Measurements from ENCODE around the gene TNFRSF4. TPM values are rescaled to one million over a fixed set of nuclear protein-coding genes. Genes with fewer than 3 reads are reported as not detected.
"Not testable (repeated sequence)": the region's sequence is repeated elsewhere in the genome, so short reads cannot be mapped to it uniquely, and the experiment has no call there.

TNFRSF4 gene
- polyA plus RNA-seq, 1 donor = 1.1 TPM

DNA sequence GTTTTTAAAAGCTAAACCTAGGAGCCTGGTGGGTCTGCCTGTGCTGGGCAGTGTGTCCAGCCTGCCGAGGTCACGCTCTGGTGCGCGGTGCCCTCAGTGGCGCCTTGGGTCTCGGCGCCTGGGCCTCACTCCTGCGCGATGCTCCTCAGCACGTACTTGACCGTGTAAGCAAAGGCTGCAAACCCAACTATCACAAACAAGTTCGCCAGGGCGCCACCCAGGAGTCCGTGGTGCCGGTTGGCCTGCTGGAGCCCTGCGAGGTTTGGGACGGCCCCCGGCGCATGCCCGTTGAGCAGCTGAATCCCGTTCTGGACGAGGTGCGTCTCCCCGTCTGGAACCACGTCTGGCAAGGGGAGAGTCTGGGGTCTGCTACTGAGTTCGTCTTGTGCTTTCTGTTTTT, 41.1 kb upstream of the TNFRSF4 start:
- Histone ChIP-seq H3K9me3 (ENCODE audit: control insufficient read depth, low read depth, low read length) (peaks cover 7% of the 10 kb centered on the region), H3K4me1 (ENCODE audit: control insufficient read depth, insufficient read depth, low read length) (no peaks in the 10 kb centered on the region), H3K27me3 (ENCODE audit: control insufficient read depth, insufficient read depth, low read length) (no peaks in the 10 kb centered on the region), H3K27ac (ENCODE audit: low read length) (no peak overlapping the region), H3K4me3 (ENCODE audit: low read length) (no peak overlapping the region), H3K36me3 (ENCODE audit: control insufficient read depth, insufficient read depth, low read length) (peaks cover 47% of the 10 kb centered on the region)
- WGBS (ENCODE audit: insufficient coverage, low lambda C conversion rate) = no CpG with 5 or more reads among the region's 26 CpGs
- no peak for DNase-seq

DNA sequence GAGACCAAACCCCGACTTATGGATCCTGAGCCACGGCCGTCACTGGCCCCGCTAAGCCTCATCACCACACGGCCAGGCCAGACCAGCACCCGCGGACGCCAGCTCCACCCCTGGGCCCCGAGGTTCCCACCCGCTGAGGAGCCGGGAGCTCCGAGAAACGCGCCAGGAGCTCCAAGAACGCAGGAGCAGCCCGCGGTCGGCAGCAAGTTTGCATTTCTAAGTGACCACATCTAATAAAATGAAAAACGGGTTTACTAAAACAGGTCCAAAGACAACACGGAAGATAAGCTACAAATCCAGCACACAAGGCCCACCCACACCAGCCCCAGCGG, 40.7 kb upstream of the TNFRSF4 start:
- Histone ChIP-seq H3K36me3 (ENCODE audit: control insufficient read depth, insufficient read depth, low read length) (peaks cover 43% of the 10 kb centered on the region), H3K9me3 (ENCODE audit: control insufficient read depth, low read depth, low read length) (peaks cover 7% of the 10 kb centered on the region), H3K27ac (ENCODE audit: low read length) (no peak overlapping the region), H3K27me3 (ENCODE audit: control insufficient read depth, insufficient read depth, low read length) (no peaks in the 10 kb centered on the region), H3K4me1 (ENCODE audit: control insufficient read depth, insufficient read depth, low read length) (no peaks in the 10 kb centered on the region), H3K4me3 (ENCODE audit: low read length) (no peak overlapping the region)
- no peak for DNase-seq
- WGBS (ENCODE audit: insufficient coverage, low lambda C conversion rate) = no CpG with 5 or more reads among the region's 21 CpGs

DNA sequence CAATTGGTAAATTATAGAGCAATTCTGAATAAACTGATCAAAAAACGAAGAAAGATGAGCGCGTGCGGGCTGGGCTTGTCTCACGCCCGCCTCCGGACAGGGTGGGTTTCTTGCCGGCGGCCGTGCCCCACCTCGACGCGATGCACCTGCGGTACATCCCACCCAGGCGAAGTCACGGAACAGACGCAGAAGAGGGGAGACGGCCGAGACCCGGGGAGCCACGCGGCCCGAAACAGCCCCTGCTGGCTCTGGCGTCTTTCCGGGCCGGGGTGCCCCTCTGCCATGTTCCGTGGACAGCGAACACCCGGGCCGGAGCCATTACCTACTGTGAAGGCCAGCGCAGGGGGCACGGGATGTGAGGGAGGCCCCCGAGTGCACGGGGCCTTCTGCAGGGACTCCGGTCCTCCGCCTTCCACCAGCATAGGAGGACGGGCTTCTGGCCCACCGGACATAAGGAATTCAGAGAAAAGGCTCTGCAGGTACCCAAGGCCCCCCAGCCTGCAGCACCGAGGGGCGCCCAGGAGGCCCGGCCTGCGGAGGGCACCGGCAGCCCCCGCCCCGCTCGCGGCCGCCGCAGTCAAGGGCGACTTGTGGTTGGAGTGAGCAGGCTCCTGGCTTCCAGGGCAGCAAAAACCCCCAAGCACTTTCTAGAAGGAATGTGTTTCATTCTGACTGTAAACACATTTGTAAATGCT, 40.2 kb upstream of the TNFRSF4 start:
- no CpG with 5 or more reads among the region's 50 CpGs for WGBS (ENCODE audit: insufficient coverage, low lambda C conversion rate)
- peaks cover 40% of the 10 kb centered on the region for H3K36me3 ChIP-seq (ENCODE audit: control insufficient read depth, insufficient read depth, low read length)
- no peaks in the 10 kb centered on the region for H3K4me1 ChIP-seq (ENCODE audit: control insufficient read depth, insufficient read depth, low read length)
- H3K9me3 ChIP-seq (ENCODE audit: control insufficient read depth, low read depth, low read length) = peaks cover 7% of the 10 kb centered on the region
- H3K27me3 ChIP-seq (ENCODE audit: control insufficient read depth, insufficient read depth, low read length) = no peaks in the 10 kb centered on the region
- no peak overlapping the region for H3K27ac ChIP-seq (ENCODE audit: low read length)
- H3K4me3 ChIP-seq (ENCODE audit: low read length) = no peak overlapping the region
- no peak for DNase-seq

DNA sequence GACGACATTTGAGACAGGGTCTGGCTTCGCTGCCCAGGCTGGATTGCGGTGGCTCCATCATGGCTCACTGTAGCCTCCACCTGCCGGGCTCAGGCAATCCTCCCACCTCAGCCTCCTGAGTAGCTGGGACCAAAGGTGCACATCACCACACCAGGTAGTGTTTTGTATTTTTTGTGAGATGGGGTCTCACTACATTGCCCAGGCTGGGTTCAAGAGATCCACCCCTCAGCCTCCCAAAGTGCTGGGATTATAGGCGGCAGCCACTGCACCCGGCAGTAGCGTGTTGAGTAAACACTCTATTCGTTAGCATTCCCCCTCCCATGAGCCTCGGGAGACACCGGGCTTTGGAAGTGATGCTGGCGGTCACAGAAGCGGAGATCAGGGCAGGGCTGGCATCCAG, 39.4 kb upstream of the TNFRSF4 start:
- Histone ChIP-seq H3K27me3 (ENCODE audit: control insufficient read depth, insufficient read depth, low read length) (no peaks in the 10 kb centered on the region), H3K27ac (ENCODE audit: low read length) (no peak overlapping the region), H3K36me3 (ENCODE audit: control insufficient read depth, insufficient read depth, low read length) (peaks cover 33% of the 10 kb centered on the region), H3K4me1 (ENCODE audit: control insufficient read depth, insufficient read depth, low read length) (no peaks in the 10 kb centered on the region), H3K4me3 (ENCODE audit: low read length) (no peak overlapping the region), H3K9me3 (ENCODE audit: control insufficient read depth, low read depth, low read length) (peaks cover 7% of the 10 kb centered on the region)
- no CpG with 5 or more reads among the region's 12 CpGs for WGBS (ENCODE audit: insufficient coverage, low lambda C conversion rate)
- no peak for DNase-seq

DNA sequence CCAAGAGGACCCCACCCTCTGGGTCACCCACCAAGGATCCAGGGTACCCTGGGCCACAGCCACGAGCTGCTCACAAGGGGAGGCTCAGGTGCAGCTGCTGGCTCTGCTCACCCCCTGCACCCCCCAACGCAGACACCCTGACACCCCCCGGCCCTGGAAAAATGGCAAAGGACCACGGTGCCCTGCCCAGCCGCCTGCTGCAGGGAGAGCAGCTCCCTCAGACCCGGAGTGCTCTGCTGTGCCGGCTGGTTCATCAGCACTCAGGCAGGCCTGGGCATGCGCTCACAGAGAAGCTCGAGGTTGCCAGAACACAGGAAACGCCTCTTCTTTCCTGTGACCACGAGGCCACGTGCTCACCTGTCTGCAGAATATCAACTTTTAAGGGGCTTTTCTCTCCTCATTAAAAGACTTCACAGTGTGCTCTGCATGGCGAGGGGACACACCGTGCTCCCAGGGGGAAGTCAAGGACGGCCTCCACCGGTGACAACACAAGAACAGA, 36.9 kb upstream of the TNFRSF4 start:
- peaks cover 7% of the 10 kb centered on the region for H3K9me3 ChIP-seq (ENCODE audit: control insufficient read depth, low read depth, low read length)
- no peaks in the 10 kb centered on the region for H3K4me1 ChIP-seq (ENCODE audit: control insufficient read depth, insufficient read depth, low read length)
- peaks cover 24% of the 10 kb centered on the region for H3K36me3 ChIP-seq (ENCODE audit: control insufficient read depth, insufficient read depth, low read length)
- H3K27me3 ChIP-seq (ENCODE audit: control insufficient read depth, insufficient read depth, low read length) = peaks cover 21% of the 10 kb centered on the region
- no CpG with 5 or more reads among the region's 16 CpGs for WGBS (ENCODE audit: insufficient coverage, low lambda C conversion rate)
- DNase-seq = no peak
- H3K4me3 ChIP-seq (ENCODE audit: low read length) = no peak overlapping the region
- H3K27ac ChIP-seq (ENCODE audit: low read length) = no peak overlapping the region

DNA sequence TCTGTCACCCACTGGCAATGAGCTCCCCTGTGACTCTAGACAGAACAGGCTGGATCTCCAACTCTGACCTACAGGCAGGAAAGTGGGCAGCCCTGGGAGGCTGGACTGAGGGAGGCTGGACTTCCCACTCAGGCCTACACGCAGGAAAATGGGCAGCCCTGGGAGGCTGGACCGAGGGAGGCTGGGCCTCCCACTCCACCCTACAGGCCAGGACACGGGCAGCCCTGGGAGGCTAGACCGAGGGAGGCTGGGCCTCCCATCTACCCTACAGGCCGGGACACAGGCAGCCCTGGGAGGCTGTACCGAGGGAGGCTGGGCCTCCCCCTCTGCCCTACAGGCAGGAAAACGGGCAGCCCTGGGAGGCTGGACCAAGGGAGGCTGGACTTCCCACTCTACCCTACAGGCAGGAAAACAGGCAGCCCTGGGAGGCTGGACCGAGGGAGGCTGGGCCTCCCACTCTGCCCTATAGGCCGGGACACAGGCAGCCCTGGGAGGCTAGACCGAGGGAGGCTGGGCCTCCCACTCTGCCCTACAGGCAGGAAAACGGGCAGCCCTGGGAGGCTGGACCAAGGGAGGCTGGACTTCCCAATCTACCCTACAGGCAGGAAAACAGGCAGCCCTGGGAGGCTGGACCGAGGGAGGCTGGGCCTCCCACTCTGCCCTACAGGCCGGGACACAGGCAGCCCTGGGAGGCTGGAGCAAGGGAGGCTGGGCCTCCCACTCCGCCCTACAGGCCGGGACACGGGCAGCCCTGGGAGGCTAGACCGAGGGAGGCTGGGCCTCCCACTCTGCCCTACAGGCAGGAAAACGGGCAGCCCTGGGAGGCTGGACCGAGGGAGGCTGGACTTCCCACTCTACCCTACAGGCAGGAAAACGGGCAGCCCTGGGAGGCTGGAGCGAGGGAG, 34.3 kb upstream of the TNFRSF4 start:
- not testable (repeated sequence) for DNase-seq; H3K4me3 ChIP-seq (ENCODE audit: low read length); H3K9me3 ChIP-seq (ENCODE audit: control insufficient read depth, low read depth, low read length); H3K4me1 ChIP-seq (ENCODE audit: control insufficient read depth, insufficient read depth, low read length); H3K36me3 ChIP-seq (ENCODE audit: control insufficient read depth, insufficient read depth, low read length); H3K27ac ChIP-seq (ENCODE audit: low read length)
- peaks cover 29% of the 10 kb centered on the region for H3K27me3 ChIP-seq (ENCODE audit: control insufficient read depth, insufficient read depth, low read length)
- WGBS (ENCODE audit: insufficient coverage, low lambda C conversion rate) = no CpG with 5 or more reads among the region's 21 CpGs

DNA sequence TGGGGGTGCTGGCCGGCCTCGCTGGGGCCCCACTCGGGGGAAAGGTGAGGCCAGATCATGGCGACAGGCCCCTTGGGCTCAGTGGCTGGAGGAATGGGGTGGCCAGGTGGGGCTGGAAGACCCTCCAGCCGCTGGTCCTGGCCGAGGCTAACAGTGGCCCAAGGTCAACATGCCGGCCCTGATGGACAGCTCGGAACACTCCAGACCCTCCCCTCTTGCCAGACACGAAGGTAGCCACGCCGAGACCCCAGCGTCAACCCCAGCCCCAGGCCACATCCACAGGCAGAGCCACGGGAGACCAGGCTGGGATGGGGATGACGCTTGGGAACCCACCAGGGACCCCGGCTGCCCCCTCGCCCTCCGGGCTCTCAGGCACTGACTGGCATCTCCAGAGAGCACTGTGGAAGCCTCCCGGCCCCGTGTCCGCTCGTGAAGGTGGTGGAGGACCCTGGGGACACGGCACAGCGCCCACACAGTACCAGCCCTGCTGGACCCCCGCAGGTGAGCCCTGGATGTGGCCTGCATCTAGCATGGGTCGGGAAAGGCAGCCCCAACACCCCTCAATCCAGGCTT, 33.5 kb upstream of the TNFRSF4 start:
- no peak overlapping the region for H3K4me3 ChIP-seq (ENCODE audit: low read length)
- peaks cover 1% of the 10 kb centered on the region for H3K36me3 ChIP-seq (ENCODE audit: control insufficient read depth, insufficient read depth, low read length)
- WGBS (ENCODE audit: insufficient coverage, low lambda C conversion rate) = no CpG with 5 or more reads among the region's 25 CpGs
- peaks cover 5% of the 10 kb centered on the region for H3K9me3 ChIP-seq (ENCODE audit: control insufficient read depth, low read depth, low read length)
- DNase-seq = no peak
- no peaks in the 10 kb centered on the region for H3K4me1 ChIP-seq (ENCODE audit: control insufficient read depth, insufficient read depth, low read length)
- peaks cover 29% of the 10 kb centered on the region for H3K27me3 ChIP-seq (ENCODE audit: control insufficient read depth, insufficient read depth, low read length)
- no peak overlapping the region for H3K27ac ChIP-seq (ENCODE audit: low read length)

DNA sequence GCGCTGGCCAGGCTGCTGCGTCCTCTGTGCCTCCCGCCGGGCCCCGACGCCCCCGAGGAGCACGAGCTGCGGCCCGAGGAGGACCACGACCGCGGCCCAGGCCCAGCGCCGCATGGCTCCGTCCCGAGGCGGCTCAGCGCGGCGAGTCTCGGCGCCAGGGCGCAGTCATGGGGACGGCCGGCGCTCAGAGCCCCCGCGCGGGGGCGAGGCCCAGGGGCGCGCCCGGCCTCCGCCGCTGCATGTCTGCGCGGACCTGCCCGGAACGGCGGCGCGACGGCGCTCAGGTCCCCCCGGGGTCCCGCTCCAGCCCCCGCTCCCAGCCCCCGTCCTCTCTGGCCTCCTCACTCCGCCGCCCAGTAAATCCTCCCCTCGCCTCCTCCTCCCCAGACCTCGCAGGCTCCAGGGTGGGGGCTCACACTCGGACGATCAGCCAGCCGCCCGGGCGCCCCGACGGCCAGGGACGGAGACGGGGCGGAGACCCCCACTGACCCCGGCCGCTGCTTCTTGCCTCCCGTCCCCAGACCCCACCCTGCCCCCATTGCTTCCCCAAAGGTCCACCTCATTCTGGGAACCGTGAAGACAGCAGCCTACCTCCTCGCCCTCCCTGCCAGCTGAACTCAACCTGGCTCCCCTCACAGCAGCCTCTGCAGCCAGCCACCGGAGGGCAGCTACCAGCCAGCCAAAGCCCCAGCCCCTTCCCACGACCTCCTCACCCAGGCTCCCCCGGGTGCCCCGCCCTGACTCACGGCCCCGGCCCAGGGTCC, 32.8 kb upstream of the TNFRSF4 start, which contains the start of gene C1QTNF12:
Gene C1QTNF12, minus strand, starts transcription at position 146 of the 764 bp plus-strand sequence. Its CDS starts 32 bp downstream, at position 114.
- Histone ChIP-seq H3K9me3 (ENCODE audit: control insufficient read depth, low read depth, low read length) (peaks cover 5% of the 10 kb centered on the region), H3K36me3 (ENCODE audit: control insufficient read depth, insufficient read depth, low read length) (no peaks in the 10 kb centered on the region), H3K27me3 (ENCODE audit: control insufficient read depth, insufficient read depth, low read length) (peaks cover 29% of the 10 kb centered on the region), H3K4me1 (ENCODE audit: control insufficient read depth, insufficient read depth, low read length) (no peaks in the 10 kb centered on the region), H3K27ac (ENCODE audit: low read length) (no peak within 1 kb of the TSS), H3K4me3 (ENCODE audit: low read length) (no peak within 1 kb of the TSS)
- WGBS (ENCODE audit: insufficient coverage, low lambda C conversion rate) = no CpG with 5 or more reads among the region's 74 CpGs
- DNase-seq = peak in 1 of 2 donors; percentile 23

DNA sequence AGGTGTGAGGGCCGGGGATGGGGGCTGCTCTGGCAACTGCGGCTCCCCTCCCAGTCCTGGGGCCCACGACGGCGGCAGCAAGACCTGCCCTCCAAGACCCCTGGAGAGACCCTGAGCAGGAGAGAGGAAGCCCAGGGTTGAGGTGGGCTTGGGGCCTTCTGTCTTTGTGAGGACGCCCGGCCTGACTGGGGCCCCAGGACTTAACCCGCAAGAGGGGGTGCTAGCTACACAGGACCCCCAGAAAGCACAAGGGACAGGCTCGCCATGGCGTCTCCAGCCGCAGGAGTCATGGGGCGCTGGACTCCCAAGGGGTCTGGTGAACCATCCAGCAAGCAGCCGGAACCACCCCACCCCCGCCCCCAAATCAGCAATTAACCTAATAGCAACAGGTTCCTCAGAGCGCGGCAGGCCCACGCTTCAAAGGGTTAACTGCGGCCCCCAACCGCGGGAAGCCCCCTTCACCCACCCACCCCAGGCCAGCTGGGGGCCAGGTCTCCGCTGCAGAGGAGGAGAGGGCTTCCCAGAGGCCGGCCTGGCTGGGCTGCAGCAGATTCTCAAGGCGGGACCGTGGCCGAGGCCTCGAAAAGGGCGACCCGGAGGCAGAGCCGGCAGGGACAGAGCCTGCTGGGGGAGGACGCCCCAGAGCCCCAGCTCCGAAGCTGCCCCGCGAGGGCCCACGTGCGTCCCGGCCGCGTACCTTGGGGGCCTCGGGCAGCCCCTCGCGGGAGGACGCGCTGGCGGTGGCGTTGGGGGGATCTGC, 32.0 kb upstream of the TNFRSF4 start:
- Histone ChIP-seq H3K4me1 (ENCODE audit: control insufficient read depth, insufficient read depth, low read length) (no peaks in the 10 kb centered on the region), H3K36me3 (ENCODE audit: control insufficient read depth, insufficient read depth, low read length) (no peaks in the 10 kb centered on the region), H3K9me3 (ENCODE audit: control insufficient read depth, low read depth, low read length) (peaks cover 5% of the 10 kb centered on the region), H3K27ac (ENCODE audit: low read length) (no peak overlapping the region), H3K27me3 (ENCODE audit: control insufficient read depth, insufficient read depth, low read length) (peaks cover 29% of the 10 kb centered on the region), H3K4me3 (ENCODE audit: low read length) (no peak overlapping the region)
- WGBS (ENCODE audit: insufficient coverage, low lambda C conversion rate) = no CpG with 5 or more reads among the region's 45 CpGs
- DNase-seq = no peak

Measured in large intestine (tissue), 3 donors.